ENCODE results near the gene AUTS2. TPM values are rescaled to one million over a fixed set of nuclear protein-coding genes. Genes with fewer than 3 reads are reported as not detected.

Gene AUTS2
- total RNA-seq, 1 experiment from 2014 or later: 2.5 TPM

DNA sequence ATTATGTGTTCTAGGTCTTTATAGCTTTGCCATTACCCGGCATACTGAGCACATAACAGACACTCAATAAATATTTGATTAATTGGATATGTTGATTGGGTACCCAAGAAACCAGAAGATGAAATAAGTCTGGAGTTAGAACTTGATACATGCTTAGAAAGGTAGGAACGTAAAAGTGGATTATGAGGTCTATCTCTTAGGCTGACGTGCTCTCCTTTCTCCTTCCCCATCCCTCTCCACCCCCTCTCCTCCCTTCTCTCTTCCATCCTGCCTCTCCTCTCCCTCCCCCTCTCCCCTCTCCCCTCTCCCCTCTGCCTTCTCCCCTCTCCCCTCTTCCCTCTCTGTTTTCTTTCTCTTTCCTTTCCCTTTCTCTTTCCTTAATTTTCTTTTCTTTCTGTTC is 34.0 kb downstream of the AUTS2 start:
- H3K27ac ChIP-seq (ENCODE audit: low read length): no peak overlapping the region
- ChIA-PET CTCF (no interaction called here), POLR2A (no interaction called here)
- TF ChIP-seq, protein P1, sequence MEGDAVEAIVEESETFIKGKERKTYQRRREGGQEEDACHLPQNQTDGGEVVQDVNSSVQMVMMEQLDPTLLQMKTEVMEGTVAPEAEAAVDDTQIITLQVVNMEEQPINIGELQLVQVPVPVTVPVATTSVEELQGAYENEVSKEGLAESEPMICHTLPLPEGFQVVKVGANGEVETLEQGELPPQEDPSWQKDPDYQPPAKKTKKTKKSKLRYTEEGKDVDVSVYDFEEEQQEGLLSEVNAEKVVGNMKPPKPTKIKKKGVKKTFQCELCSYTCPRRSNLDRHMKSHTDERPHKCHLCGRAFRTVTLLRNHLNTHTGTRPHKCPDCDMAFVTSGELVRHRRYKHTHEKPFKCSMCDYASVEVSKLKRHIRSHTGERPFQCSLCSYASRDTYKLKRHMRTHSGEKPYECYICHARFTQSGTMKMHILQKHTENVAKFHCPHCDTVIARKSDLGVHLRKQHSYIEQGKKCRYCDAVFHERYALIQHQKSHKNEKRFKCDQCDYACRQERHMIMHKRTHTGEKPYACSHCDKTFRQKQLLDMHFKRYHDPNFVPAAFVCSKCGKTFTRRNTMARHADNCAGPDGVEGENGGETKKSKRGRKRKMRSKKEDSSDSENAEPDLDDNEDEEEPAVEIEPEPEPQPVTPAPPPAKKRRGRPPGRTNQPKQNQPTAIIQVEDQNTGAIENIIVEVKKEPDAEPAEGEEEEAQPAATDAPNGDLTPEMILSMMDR (IDR thresholded peaks at IDR 0.05): no peak
- TF ChIP-seq POLR2AphosphoS5 (IDR thresholded peaks at IDR 0.05; ENCODE audit: low read depth, low read length) (no peak), SIN3A (IDR thresholded peaks at IDR 0.05; ENCODE audit: borderline replicate concordance, insufficient read depth, low read depth, low read length) (no peak), TCF7L2 (IDR thresholded peaks at IDR 0.05; ENCODE audit: low read depth, low read length) (no peak)
- TF ChIP-seq, protein P2, sequence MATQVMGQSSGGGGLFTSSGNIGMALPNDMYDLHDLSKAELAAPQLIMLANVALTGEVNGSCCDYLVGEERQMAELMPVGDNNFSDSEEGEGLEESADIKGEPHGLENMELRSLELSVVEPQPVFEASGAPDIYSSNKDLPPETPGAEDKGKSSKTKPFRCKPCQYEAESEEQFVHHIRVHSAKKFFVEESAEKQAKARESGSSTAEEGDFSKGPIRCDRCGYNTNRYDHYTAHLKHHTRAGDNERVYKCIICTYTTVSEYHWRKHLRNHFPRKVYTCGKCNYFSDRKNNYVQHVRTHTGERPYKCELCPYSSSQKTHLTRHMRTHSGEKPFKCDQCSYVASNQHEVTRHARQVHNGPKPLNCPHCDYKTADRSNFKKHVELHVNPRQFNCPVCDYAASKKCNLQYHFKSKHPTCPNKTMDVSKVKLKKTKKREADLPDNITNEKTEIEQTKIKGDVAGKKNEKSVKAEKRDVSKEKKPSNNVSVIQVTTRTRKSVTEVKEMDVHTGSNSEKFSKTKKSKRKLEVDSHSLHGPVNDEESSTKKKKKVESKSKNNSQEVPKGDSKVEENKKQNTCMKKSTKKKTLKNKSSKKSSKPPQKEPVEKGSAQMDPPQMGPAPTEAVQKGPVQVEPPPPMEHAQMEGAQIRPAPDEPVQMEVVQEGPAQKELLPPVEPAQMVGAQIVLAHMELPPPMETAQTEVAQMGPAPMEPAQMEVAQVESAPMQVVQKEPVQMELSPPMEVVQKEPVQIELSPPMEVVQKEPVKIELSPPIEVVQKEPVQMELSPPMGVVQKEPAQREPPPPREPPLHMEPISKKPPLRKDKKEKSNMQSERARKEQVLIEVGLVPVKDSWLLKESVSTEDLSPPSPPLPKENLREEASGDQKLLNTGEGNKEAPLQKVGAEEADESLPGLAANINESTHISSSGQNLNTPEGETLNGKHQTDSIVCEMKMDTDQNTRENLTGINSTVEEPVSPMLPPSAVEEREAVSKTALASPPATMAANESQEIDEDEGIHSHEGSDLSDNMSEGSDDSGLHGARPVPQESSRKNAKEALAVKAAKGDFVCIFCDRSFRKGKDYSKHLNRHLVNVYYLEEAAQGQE (IDR thresholded peaks at IDR 0.05; ENCODE audit: insufficient read depth in 1 of 2, low read depth in 2 of 2, low read length in 1 of 2): no peak
- no peak for DNase-seq (ENCODE audit: low read depth, low spot score)
- no peak overlapping the region for H3K4me3 ChIP-seq (ENCODE audit: low read depth in 2 of 2, low read length in 2 of 2)
- in situ Hi-C loops (cut with HindIII; ENCODE audit: low pct_unique_long_range_greater_than_20kb, low sequenced_read_pairs): no loop called here
- H3K9me3 ChIP-seq (ENCODE audit: control insufficient read depth, insufficient read depth, low read depth, low read length): no peaks in the 10 kb centered on the region
- ATAC-seq: no peak
- BruUV-seq (replicated peaks): no TSS peak
- intact Hi-C loops (cut with micrococcal nuclease; ENCODE audit: unreplicated experiment): no loop called here
- H3K36me3 ChIP-seq (ENCODE audit: control insufficient read depth, insufficient read depth, low read length): no peaks in the 10 kb centered on the region
- no peaks in the 10 kb centered on the region for H3K4me1 ChIP-seq (ENCODE audit: control insufficient read depth, insufficient read depth, low read length)
- no peaks in the 10 kb centered on the region for H3K27me3 ChIP-seq (ENCODE audit: control insufficient read depth, insufficient read depth, low read length)

DNA sequence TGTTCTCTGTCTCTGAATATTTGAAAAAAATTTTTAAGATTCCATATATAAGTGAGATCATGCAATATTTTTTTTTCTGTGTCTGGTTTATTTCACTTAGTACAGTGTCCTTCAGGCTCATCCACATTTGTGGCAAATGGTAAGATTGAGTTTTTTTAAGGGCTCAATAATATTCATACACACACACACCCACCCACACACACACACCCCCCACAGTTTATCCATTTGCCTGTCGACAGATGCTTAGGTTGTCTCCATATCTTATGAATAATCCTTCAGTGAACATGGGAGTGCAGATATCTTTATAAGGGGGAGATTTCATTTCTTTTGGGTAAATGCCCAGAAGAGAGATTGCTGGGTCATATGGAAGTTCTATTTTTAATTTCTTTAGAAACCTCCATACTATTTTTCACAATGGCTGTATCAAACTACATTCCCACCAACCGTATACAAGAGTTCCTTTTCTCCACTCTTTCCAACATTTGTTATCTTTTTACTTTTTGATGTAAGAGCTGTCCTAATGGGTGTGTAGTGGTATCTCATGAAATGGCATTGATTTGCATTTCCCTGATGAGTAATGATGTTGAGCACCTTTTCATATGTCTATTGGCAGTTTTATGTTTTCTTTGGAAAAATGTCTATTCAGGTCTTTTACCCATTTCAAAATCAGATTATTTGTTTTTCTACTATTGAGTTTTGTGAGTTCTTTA is 35.0 kb downstream of the AUTS2 start:
- no peak for ATAC-seq
- no peaks in the 10 kb centered on the region for H3K27me3 ChIP-seq (ENCODE audit: control insufficient read depth, insufficient read depth, low read length)
- BruUV-seq (replicated peaks): no TSS peak
- H3K9me3 ChIP-seq (ENCODE audit: control insufficient read depth, insufficient read depth, low read depth, low read length): no peaks in the 10 kb centered on the region
- no peaks in the 10 kb centered on the region for H3K36me3 ChIP-seq (ENCODE audit: control insufficient read depth, insufficient read depth, low read length)
- H3K4me1 ChIP-seq (ENCODE audit: control insufficient read depth, insufficient read depth, low read length): no peaks in the 10 kb centered on the region
- H3K4me3 ChIP-seq (ENCODE audit: low read depth in 2 of 2, low read length in 2 of 2): no peak overlapping the region
- intact Hi-C loops (cut with micrococcal nuclease; ENCODE audit: unreplicated experiment) (no loop called here), in situ Hi-C loops (cut with HindIII; ENCODE audit: low pct_unique_long_range_greater_than_20kb, low sequenced_read_pairs) (no loop called here)
- H3K27ac ChIP-seq (ENCODE audit: low read length): no peak overlapping the region
- POLR2A ChIA-PET: no interaction called here
- no peak for DNase-seq (ENCODE audit: low read depth, low spot score)
- no peak for TF ChIP-seq SIN3A (IDR thresholded peaks at IDR 0.05; ENCODE audit: borderline replicate concordance, insufficient read depth, low read depth, low read length)
- TF ChIP-seq, protein P1 (IDR thresholded peaks at IDR 0.05): no peak
- TF ChIP-seq, protein P2 (IDR thresholded peaks at IDR 0.05; ENCODE audit: insufficient read depth in 1 of 2, low read depth in 2 of 2, low read length in 1 of 2): no peak
- no peak for TF ChIP-seq POLR2AphosphoS5 (IDR thresholded peaks at IDR 0.05; ENCODE audit: low read depth, low read length)
- TF ChIP-seq TCF7L2 (IDR thresholded peaks at IDR 0.05; ENCODE audit: low read depth, low read length): no peak
- CTCF ChIA-PET: no interaction called here

All from Panc1 (cell line).